Kidney (tissue), 14 donors: ENCODE data around the gene PPP1CB. TPM values are rescaled to one million over a fixed set of nuclear protein-coding genes. Genes with fewer than 3 reads are reported as not detected.

ENCODE experiments used
- DNase-seq, 5 donors: peaks; one replicate each; pipeline ENCODE4 v3.0.0-alpha.2; 2013 to 2020
- FAIRE-seq: peaks from 2 replicates; lab custom pipeline; 2012; peaks lifted over from hg19 to GRCh38; lab: Jason Lieb, UNC
- H3K27ac ChIP-seq, 2 donors: one replicate each; pipeline ENCODE4 v1.7.0; 2013; ENCODE audit warnings: low read depth in 2 of 2, low read length in 2 of 2, inconsistent platforms in 1 of 2
- H3K27me3 ChIP-seq: one replicate; pipeline ENCODE4 v1.7.1; 2013; ENCODE audit warnings: low read length, inconsistent platforms; ENCODE audit not compliant: control insufficient read depth, insufficient read depth
- H3K36me3 ChIP-seq, 3 donors: one replicate each; pipeline versions ENCODE4 v1.7.0 to v1.7.1; 2013; ENCODE audit warnings: low read length in 3 of 3, control low read depth in 1 of 3, inconsistent platforms in 1 of 3; ENCODE audit not compliant: insufficient read depth in 3 of 3, control insufficient read depth in 2 of 3
- H3K4me1 ChIP-seq, 3 donors: one replicate each; pipeline versions ENCODE4 v1.7.0 to v1.7.1; 2013; ENCODE audit warnings: low read length in 3 of 3, inconsistent platforms in 1 of 3, low read depth in 1 of 3; ENCODE audit not compliant: control insufficient read depth in 2 of 3, insufficient read depth in 2 of 3
- H3K4me3 ChIP-seq, 3 donors: one replicate each; pipeline versions ENCODE4 v1.7.0 to v1.8.1; 2013; ENCODE audit warnings: low read length in 3 of 3, control low read depth in 1 of 3, inconsistent platforms in 1 of 3
- H3K9ac ChIP-seq, 3 donors: one replicate each; pipeline versions ENCODE4 v1.7.0 to v1.7.1; 2013; ENCODE audit warnings: low read length in 3 of 3, control low read depth in 1 of 3, inconsistent platforms in 1 of 3
- H3K9me3 ChIP-seq, 3 donors: one replicate each; pipeline versions ENCODE4 v1.7.0 to v1.7.1; 2013; ENCODE audit warnings: low read length in 3 of 3, control low read depth in 1 of 3, inconsistent platforms in 1 of 3; ENCODE audit not compliant: control insufficient read depth in 2 of 3, insufficient read depth in 1 of 3
- intact Hi-C: fragments of 100-400 bp; cut with DNase I; formaldehyde crosslinking; loops from one replicate; pipeline ENCODE4 v1.11.1; 2022
- polyA plus RNA-seq: library from polyadenylated mRNA; stranded (reverse); fragments of 350-450 nt; fragmentation: Illumina TruSeq; extraction: RNeasy Lipid Tissue Mini Kit (QIAGEN cat#74804); gene quantifications from one replicate; pipeline ENCODE4 v1.2.3, GENCODE V29; 2014; ENCODE audit warnings: low read depth, low replicate concordance; ENCODE audit not compliant: insufficient read depth
- total RNA-seq: library from RNA; stranded (reverse); fragmentation: NEBNext Ultra II Directional; extraction: Animal tissue kit (Norgen Biotek cat#: 25700); gene quantifications from one replicate; pipeline ENCODE4 v1.2.1, GENCODE V29; 2021
- TF ChIP-seq, protein P1 (sequence below): IDR thresholded peaks from 3 replicates; pipeline ENCODE4 v1.5.1; 2012; ENCODE audit warnings: mild to moderate bottlenecking, moderate library complexity, borderline replicate concordance; ENCODE audit not compliant: insufficient read depth; ENCODE audit errors: extremely low read depth
- donor health status: control.
- donor health status: control.
- donor health status: control.
- donor health status: control.
- donor health status: control.
- donor health status: DM: yes; HTN: yes; CAD: no.
- donor health status: Normal renal cell carcinoma (clear cell type).

Gene PPP1CB
- total and polyA plus RNA-seq, 2 donors from 2014 or later: 63.3 to 358 TPM

DNA sequence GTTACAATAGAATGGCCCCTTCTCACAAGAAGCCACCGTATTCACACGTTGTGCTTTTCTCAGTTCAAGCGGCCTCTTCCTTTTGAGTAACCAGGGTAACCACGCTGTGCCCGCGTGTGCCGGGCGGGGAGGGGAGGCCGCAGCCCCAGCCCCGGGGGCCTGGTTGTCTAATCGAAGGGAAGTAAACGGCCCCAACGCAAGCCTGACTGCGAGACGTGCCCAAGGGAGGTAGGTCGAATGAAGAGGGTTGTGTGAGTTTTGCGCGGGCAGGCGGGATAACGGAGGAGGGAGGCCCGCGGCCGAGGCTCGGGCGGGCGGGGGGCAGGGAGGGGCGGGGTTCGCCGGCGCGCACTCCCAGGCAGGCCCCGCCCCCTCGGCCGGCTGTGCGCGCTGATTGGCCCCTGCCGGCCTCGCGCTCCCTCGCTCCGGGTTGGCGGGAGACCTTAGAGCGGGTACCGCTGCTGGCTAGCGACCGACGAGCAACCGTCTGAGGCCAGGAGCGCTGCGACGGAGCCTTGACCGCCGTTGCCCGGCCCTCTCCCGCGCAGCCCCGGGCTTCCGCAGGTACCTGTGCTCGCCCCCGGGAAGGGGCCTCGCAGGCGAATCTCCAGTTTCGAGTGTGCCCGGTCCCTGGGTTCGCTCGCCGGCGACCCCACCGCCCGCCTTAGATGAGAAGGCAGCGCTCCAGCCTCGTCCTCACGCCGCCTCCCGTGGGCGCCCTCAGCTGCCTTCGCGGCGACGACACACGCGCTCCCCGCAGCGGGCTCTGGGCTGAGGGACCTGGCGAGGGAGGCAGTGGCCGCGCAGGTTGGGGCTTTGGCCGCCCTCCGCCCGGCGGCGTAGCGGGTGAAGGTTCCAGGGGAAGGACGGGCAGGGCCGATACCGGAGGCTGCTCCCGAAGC lies 59.0 kb downstream of the PPP1CB start, which contains the start of gene SPDYA:
TSS of gene SPDYA (plus strand) at position 451 of the 902 bp plus-strand sequence. CDS start 5,181 bp downstream, outside the sequence.
- Histone ChIP-seq H3K4me1 (peaks cover 0 to 7% (median 0%) of the 10 kb centered on the region in 3 donors), H3K9ac (peak within 1 kb of the TSS in 1 of 3 donors; percentile 37), H3K36me3 (no peaks in the 10 kb centered on the region), H3K27me3 (no peaks in the 10 kb centered on the region), H3K9me3 (no peaks in the 10 kb centered on the region), H3K4me3 (peak within 1 kb of the TSS in 2 of 3 donors; percentile 39 to 59), H3K27ac (no peak within 1 kb of the TSS)
- TF ChIP-seq, protein P1, sequence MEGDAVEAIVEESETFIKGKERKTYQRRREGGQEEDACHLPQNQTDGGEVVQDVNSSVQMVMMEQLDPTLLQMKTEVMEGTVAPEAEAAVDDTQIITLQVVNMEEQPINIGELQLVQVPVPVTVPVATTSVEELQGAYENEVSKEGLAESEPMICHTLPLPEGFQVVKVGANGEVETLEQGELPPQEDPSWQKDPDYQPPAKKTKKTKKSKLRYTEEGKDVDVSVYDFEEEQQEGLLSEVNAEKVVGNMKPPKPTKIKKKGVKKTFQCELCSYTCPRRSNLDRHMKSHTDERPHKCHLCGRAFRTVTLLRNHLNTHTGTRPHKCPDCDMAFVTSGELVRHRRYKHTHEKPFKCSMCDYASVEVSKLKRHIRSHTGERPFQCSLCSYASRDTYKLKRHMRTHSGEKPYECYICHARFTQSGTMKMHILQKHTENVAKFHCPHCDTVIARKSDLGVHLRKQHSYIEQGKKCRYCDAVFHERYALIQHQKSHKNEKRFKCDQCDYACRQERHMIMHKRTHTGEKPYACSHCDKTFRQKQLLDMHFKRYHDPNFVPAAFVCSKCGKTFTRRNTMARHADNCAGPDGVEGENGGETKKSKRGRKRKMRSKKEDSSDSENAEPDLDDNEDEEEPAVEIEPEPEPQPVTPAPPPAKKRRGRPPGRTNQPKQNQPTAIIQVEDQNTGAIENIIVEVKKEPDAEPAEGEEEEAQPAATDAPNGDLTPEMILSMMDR: no peak
- FAIRE-seq (no peak), DNase-seq (peak; percentile 70 to 89 (median 82))
- intact Hi-C loops: no loop called here

DNA sequence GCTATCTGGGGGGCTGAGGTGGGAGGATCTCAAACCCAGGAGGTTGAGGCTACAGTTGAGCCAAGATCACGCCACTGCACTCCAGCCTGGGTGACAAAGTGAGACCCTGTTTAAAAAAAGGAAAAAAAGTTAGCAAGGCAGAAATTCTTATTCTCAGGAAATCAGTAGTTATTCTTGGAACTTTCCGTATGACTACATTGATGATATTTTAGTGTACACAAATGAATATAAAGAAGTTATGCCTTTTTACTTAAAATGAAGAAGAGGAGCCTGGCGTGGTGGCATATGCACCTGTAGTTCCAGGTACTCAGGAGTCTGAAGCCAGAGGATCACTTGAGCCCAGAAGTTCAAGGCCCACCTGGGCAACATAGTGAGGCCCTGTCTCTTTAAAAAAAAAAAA lies 66.4 kb downstream of the PPP1CB start:
- TF ChIP-seq, protein P1: no peak
- no peak for FAIRE-seq
- Histone ChIP-seq H3K9ac (no peak overlapping the region), H3K9me3 (no peaks in the 10 kb centered on the region), H3K27ac (no peak overlapping the region), H3K4me3 (no peak overlapping the region), H3K36me3 (no peaks in the 10 kb centered on the region), H3K4me1 (no peaks in the 10 kb centered on the region), H3K27me3 (no peaks in the 10 kb centered on the region)
- DNase-seq: no peak
- intact Hi-C loops: no loop called here

DNA sequence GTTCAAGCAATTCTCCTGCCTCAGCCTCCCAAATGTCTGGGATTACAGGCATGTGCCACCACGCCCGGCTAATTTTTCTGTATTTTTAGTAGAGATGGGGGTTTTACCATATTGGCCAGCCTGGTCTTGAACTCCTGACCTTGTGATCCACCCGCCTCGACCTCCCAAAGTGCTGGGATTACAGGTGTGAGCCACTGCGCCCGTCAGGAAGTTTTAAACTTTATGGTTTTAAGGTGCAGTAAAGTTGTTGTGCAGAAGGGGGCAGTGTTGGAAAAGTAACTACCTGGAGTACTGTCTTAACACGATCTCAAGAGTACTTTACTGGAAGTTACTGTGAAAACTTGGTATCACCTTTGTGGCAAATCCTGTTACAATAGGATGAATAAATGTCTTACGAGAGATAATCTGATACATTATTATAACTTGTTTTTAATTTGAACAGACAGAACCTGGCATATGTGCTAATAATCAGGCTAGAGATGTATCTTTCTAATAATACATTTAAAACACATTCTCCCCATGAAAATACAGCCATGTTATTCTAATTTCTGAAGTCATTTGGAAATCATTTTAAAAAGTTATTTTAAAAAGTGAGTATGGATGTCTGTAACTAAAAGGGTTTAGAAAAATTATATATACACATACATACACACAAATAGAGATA lies 69.8 kb downstream of the PPP1CB start:
- Histone ChIP-seq H3K27ac (no peak overlapping the region), H3K9me3 (no peaks in the 10 kb centered on the region), H3K36me3 (no peaks in the 10 kb centered on the region), H3K4me1 (no peaks in the 10 kb centered on the region), H3K4me3 (no peak overlapping the region), H3K27me3 (no peaks in the 10 kb centered on the region), H3K9ac (no peak overlapping the region)
- peak in 3 of 5 donors; percentile 64 to 73 (median 68) for DNase-seq
- intact Hi-C loops: no loop called here
- TF ChIP-seq, protein P1: peak; percentile 63
- peak; percentile 45 for FAIRE-seq
